HG03460 (cell line): ENCODE measurements around the gene FRMD3.

Source experiments
- ATAC-seq: cut with Tn5 transposase; IDR thresholded peaks from one replicate; pipeline ENCODE4 v1.9.1; 2021; ENCODE audit not compliant: unreplicated experiment

The FRMD3 gene

GRCh38 chr9:83434254-83434653, 103.9 kb downstream of the FRMD3 start:
- ATAC-seq = no peak

- ATAC-seq = no peak
These were observed 104.4 kb downstream of the FRMD3 start for GRCh38 chr9:83433846-83434245.

- no peak for ATAC-seq
These were observed 105.2 kb downstream of the FRMD3 start for GRCh38 chr9:83432877-83433550.

GRCh38 chr9:83432104-83432627, 106.0 kb downstream of the FRMD3 start:
- no peak for ATAC-seq

GRCh38 chr9:83431101-83432060, 106.8 kb downstream of the FRMD3 start:
- ATAC-seq = no peak

GRCh38 chr9:83430681-83431080, 107.5 kb downstream of the FRMD3 start:
- ATAC-seq = no peak

- no peak for ATAC-seq
These were observed 109.0 kb downstream of the FRMD3 start for GRCh38 chr9:83429229-83429628.

GRCh38 chr9:83425240-83425639, 113.0 kb downstream of the FRMD3 start:
- ATAC-seq = no peak

- no peak for ATAC-seq
These were observed 113.4 kb downstream of the FRMD3 start for GRCh38 chr9:83424831-83425230.

GRCh38 chr9:83423815-83424707, 114.1 kb downstream of the FRMD3 start:
- ATAC-seq = no peak

- ATAC-seq = no peak
These were observed 115.7 kb downstream of the FRMD3 start for GRCh38 chr9:83422527-83422926.

GRCh38 chr9:83420486-83420885, 117.7 kb downstream of the FRMD3 start:
- no peak for ATAC-seq

GRCh38 chr9:83419961-83420360, 118.2 kb downstream of the FRMD3 start:
- ATAC-seq = no peak

- ATAC-seq = no peak
These were observed 119.9 kb downstream of the FRMD3 start for GRCh38 chr9:83418283-83418682.

GRCh38 chr9:83413367-83413766, 124.8 kb downstream of the FRMD3 start:
- ATAC-seq = no peak

- no peak for ATAC-seq
These were observed 127.5 kb downstream of the FRMD3 start for GRCh38 chr9:83410701-83411100.

- no peak for ATAC-seq
These were observed 131.3 kb downstream of the FRMD3 start for GRCh38 chr9:83406921-83407320.

GRCh38 chr9:83405759-83406158, 132.4 kb downstream of the FRMD3 start:
- ATAC-seq = no peak

GRCh38 chr9:83403527-83404238, 134.5 kb downstream of the FRMD3 start:
- no peak for ATAC-seq

GRCh38 chr9:83401328-83401900, 136.8 kb downstream of the FRMD3 start:
- ATAC-seq = no peak
